HG02571 (cell line): Measurements from ENCODE around the gene PATE4.

Experiments
- ATAC-seq: cut with Tn5 transposase; IDR thresholded peaks from one replicate; pipeline ENCODE4 v1.9.1; 2021; ENCODE audit warnings: mild to moderate bottlenecking, moderate library complexity; ENCODE audit not compliant: unreplicated experiment

Gene PATE4

GRCh38 chr11:125887373-125888324, 54.5 kb downstream of the PATE4 start, which contains the start of gene HYLS1:
TSS of gene HYLS1 (plus strand) at chr11:125887668. CDS start at chr11:125899369, 11,701 bp downstream.
- ATAC-seq, result peak; percentile 87
